Mesenteric fat pad (tissue), 1 donor: ENCODE data around the gene UBE2G2. TPM values are rescaled to one million over a fixed set of nuclear protein-coding genes. Genes with fewer than 3 reads are reported as not detected.

ENCODE experiments used
- DNase-seq: peaks from one replicate; pipeline ENCODE4 v3.0.0-alpha.2; 2020; ENCODE audit warnings: low spot score
- total RNA-seq: library from RNA; stranded (reverse); fragmentation: NEBNext Ultra II Directional; extraction: Animal tissue kit (Norgen Biotek cat#: 25700); gene quantifications from one replicate; pipeline ENCODE4 v1.2.1, GENCODE V29; 2021
- donor health status: DM: yes; HTN: yes; CAD: no.

The UBE2G2 gene
- total RNA-seq, 1 donor from 2014 or later, result 123 TPM

DNA sequence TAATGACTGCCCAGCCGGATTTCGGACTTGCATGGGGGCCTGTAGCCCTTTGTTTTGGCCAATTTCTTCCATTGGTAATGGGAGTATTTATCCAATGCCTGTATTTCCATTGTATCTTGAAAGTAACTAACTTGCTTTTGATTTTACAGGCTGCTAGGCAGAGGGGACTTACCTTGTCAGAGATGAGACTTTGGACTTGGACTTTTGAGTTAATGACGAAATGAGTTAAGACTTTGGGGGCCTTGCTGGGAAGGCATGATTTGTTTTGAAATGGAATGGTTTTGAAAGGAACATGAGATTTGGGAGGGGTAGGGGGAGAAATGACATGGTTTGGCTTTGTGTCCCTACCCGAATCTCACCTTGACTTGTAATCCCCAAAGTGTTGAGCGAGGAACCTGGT lies 9.6 kb downstream of the UBE2G2 start:
- no peak for DNase-seq

DNA sequence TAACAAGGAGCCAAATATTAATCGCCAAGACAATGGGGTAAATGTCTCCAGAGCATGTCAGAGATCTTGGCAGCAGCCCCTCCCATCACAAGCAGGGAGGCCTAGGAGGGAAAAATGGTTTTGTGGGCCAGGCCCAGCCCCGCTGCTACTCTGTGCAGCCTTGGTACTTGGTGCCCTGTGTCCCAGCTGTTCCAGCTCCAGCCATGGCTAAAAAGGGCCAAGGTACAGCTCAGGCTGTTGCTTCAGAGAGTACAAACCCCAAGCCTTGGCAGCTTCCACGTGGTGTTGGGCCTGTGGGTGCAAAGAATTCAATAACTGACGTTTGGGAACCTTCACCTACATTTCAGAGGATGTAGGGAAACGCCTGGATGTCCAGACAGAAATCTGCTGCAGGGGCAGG lies 10.4 kb downstream of the UBE2G2 start:
- no peak for DNase-seq

DNA sequence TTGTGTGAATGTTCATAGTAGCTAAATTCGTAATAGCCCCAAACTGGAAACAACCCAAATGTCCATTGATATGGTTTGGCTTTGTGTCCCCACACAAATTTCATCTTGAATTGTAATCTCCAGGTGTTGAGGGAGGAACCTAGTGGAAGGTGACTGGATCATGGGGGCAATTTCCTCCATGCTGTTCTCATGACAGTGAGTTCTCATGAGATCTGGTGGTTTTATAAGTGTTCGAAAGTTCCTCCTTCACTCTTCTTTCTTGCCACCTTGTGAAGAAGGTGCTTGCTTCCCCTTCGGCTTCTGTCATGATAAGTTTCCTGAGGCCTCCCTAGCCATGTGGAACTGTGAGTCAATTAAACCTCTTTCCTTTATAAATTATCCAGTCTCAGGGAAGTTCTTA lies 11.3 kb downstream of the UBE2G2 start:
- DNase-seq, result no peak

DNA sequence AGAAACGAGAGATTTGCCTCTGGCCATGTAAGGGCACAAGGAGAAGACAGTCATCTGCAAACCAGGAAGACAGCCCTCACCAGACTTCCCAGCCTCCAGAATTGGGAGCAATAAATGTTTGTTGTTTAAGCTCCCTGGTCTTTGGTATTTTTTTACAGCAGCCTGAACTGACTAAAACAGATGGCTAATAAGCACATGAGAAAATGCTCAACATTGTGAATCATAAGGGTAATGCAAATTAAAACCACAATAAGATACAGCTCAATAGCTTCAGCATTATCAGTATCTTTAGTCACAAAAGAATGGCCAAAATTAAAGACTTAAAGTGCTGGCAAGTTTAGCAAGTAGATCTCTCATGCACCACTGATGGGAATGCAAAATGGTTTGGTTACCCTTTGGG lies 11.7 kb downstream of the UBE2G2 start:
- no peak for DNase-seq

DNA sequence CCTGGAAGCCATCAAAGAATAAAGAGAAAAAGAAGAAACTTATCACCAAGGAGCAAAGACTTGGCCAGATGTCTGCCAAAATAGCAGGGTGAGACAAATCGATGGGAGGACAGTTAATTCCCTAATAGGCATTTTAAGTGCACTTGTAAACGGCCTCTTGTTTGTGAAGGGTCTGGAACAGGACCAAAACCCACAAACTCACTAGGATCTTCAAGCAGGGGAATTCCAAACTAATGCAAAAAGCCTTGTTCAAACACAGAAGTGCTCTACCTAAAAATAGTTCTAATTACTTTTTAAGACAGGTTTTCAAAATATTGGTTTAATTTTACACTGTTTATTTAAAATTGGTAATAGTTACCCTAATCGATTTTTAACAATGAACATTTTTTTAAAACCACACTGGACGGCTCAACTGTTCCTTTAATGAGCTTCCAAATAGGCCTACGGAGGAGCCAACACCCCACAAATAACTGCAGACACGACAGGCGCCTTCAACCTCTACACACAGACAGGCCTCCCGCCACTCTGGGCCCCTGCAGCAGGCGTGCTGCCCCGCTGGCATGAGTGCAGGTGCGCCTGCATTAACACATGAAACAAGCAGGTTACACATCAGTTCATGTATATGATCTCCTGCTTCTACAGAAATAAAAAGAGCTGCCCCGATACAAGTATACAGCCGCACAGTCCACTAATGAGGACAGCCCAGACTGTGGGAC lies 15.8 kb downstream of the UBE2G2 start:
- DNase-seq, result peak; percentile 45

DNA sequence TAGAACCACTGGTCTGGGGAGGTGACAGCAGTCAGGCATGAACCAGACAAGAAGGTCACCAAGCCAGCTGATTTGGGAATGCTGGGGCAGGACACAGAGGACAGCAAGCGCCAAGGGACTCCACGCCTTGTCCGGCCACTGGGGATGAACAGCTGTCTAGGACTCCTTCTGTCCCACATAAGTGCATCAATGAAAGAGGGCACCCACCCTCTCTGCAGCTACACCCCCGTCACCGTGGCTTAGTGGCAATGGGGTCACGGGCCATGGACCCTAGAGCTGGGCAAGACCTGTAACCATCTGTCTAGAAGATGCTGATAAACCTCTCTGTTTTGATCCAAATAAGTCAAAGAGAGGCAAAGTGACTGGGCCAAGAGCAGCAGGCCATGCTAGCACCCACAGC lies 16.8 kb downstream of the UBE2G2 start:
- peak; percentile 86 for DNase-seq

DNA sequence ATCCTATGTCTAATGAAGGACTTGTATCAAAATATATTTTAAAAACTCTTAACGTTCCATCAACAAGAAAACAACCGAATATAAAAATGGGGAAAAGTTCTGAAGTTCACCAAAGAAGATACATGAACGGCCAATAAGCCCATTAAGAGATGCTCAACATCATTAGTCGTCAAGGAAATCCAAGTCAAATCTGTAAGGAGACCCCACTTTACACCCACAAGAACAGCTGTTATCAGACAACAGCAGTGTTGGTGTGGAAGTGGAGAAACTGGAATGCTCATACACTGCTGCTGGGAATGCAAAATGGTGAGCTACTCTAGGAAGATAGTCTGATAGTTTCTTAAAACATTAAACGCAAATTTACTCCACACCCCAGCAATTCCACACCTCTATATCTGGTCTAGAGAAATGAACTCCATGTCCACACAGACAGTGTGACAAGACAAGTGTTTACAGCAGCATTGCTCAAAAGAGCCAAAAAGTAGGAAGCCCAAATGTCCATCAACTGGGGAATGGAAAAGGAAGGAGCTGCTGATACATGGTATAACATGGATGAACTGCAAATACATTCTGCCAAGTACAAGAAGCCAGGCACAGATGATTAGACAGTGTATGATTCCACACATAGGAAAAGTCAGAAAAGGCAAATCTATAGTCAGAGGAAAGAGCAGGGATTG lies 18.5 kb downstream of the UBE2G2 start:
- DNase-seq, result no peak

DNA sequence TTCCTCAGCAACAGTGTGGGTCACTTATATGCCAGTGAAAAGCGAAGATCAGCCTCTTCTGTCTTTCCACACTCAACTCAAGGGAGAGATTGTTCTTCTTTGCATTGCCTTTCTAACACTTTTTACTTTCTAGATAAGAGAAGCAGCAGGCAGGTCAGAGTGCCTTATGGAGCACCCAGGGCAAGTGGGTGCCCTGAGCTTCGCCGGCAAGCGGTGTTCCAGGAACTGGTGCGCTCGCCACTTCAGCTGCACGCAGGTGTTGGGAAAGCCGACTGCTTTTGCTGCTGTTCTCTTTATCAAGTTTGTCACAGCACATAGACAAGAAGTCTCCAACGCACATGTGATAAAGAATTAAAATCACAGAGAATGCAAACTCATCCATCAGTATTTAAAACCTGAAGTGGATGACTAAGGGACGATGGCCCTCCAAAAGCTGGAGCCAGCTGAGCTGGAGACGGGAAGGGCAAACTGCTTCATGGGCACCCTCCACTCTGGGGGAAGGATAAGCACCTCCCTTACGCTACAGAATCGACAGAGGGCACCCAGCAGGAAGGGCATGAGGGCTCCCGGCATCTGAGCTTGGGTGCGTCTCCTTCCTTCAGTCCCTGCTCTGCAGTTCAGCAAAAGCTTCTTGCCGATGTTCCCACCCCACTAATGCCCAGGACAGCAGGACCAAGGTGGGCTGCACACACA lies 20.7 kb downstream of the UBE2G2 start:
- DNase-seq, result no peak

DNA sequence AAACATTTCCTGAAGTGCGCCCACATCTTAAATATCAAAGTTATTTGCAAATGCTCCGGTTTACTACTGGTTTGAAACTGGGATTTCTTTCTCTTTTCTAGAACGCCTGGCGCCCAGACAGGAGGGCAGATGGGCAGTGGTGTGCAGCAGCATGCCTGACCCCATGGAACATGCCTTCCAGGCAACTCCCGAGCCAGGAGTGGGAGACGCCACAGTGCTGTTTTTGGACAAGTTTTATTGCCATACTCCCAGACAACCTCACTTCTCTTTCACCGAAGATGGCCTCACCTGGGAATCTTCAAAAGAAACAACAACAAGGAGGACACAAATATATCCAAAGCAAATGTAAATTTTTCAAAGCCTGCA lies 21.5 kb downstream of the UBE2G2 start:
- peak; percentile 72 for DNase-seq

DNA sequence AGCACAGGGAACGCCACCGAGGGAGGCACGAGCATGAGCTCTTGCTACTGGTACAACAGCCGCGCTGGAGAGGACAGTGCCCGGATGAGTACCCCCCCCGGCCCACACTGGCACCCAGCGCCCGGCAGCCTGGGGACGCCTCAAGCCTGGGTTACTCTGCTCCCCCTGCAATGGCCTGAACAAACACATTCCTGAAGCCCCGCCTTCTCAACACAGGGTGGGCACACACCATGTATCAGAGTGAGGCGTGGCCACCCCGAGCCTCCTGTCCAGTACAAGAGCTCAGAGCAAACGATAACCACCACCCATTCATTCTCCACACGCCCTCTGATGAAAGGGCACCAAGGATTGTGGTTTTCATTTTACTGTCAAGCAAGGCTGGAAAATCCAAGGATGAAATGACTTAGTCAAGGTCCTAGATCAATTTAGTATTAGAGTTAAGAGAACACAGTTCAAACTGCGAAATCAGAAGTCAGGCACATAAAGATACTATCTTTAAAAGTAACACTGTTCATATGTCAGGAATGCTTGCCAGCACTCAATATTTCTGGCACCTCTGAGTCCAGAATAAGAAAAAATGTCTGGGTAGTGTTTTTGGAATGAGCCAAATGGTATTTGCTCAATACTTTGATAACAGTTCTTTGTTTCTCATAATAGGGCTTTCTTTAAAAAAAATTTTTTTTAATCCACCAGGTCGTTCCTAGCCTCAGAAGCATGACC lies 22.0 kb downstream of the UBE2G2 start:
- DNase-seq, result no peak

DNA sequence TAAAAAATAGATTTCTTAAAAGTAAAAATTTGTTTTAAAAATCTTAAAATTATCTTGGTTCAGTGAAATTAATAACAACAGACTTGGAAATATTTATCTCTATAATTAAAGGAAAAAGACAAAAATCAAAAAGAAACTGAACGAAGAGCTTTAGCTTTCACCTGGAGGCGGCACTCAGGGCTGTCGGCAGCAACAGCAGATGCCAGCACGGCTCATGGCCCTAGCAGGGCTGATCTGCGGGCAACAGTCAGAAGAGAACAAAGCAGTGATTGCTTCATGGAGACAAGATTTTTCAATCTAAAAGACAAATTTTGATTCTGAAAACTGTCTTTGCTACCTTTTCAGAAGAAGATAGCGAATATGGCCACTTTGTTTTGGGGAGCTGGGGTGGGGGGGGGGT lies 22.6 kb downstream of the UBE2G2 start:
- DNase-seq, result no peak

DNA sequence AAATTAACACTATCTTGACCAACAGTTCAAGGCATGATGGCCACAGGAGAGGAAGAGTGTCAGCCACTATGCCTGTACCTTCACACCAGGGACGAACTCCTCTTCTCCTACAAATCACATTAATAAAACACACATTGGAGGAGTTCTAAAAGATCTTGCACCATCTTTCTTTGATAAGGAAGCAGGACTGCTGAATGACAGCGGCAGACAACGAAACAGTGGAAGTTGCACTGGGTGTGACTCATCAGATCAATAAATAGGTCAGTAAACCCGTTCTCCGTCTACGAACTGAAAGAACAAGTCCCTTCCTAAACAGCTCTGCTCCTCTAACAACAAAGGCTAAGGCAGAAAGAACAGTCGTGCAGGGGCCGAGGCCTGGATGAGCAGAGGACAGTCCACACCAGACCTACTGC lies 23.1 kb downstream of the UBE2G2 start:
- no peak for DNase-seq

DNA sequence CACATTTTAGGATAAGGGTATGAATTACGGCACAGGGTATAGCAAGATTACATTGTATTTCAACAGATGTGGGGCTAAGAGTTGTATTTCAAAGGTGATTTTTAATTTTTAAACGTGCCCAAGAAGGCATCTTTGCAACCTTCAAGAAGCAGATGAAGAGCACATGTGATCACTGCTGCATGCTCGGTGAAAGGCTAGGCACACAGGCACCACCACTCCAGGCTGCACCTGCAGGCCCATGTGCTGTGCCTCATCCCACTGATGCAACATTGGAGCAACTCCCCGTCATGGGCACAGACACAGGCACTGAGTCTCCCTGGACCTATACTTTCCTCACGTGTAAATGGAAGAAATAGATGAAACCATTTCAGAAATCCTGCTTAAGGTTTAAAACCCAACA lies 23.5 kb downstream of the UBE2G2 start:
- DNase-seq, result no peak

DNA sequence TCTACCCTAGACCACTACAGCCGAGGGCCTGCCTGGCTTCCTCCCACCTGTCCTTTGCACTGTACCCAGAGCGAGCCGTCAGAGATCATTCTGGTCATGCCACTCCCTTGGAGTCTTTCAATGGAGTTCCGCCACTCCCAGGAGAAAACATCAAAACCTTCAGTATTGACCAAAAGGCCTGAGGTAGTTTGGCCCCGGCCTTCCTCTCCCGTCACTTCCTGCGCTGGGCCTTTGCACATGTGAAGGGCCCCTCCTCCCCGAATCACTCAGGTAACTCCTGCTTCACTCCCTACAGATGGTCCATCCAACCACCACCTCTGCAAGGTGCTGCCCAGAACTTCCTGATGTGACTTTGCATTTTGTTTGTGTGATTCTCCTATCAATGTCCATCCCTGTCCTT lies 26.6 kb downstream of the UBE2G2 start:
- DNase-seq, result peak; percentile 79

DNA sequence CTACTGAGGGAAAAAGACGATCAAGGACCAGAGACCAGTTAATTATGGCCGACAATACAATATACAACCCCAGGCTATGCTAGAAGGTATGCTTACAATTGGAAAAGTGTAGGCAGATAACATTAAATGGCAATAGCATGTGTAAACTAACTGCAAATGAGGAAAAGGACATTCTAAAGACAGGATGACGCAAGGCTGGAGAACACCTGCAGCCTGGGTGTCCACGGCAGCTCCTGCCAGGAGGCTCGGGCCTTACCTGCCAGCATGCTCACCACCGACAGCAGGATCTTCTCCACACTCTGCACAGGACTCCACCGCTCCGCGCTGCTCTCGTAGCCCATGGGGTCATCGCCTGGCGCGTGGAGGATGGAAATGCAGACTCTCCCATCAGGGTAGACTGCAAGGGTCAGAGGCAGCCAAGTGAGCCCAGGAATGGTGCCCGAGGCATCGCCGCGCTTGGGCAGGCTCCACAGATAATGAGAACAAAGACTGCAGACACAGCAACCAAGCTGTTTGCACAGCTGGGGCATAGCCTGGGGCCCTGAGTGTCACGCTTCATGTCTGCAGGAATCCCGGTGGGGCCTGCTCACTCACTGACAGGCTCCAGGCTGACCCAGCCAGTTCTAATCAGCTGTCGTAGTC lies 28.2 kb downstream of the UBE2G2 start:
- DNase-seq, result peak; percentile 64

DNA sequence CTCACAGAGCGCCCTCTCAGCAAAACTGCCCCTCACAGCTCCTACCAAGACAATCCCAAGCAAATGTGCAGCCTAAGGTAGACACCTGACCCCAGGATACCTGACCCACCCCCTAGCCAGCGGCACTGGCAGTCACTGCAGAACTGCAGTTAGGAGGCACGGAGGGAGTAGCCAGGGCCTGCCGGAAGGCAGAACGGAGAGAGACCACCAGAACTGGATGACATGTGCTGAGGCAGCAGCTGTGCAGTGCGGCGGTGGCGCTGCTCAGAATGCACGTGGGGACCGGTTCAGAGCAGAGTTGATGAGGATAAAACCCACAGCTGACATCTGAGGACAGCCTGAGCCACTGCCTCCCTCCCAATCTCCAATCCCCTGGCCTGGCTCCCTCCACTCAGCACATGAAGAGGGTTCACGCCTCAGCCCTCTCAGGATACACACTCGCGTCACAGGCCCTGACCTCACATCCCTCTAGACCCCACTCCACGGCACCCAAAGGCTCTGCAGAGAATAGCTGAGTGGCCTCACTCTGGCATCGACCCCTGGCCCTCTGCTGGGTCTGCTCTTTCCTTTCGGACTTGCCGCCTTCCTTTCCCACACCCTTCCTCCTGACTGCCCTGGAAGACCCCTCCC lies 29.6 kb downstream of the UBE2G2 start:
- DNase-seq, result peak; percentile 86

DNA sequence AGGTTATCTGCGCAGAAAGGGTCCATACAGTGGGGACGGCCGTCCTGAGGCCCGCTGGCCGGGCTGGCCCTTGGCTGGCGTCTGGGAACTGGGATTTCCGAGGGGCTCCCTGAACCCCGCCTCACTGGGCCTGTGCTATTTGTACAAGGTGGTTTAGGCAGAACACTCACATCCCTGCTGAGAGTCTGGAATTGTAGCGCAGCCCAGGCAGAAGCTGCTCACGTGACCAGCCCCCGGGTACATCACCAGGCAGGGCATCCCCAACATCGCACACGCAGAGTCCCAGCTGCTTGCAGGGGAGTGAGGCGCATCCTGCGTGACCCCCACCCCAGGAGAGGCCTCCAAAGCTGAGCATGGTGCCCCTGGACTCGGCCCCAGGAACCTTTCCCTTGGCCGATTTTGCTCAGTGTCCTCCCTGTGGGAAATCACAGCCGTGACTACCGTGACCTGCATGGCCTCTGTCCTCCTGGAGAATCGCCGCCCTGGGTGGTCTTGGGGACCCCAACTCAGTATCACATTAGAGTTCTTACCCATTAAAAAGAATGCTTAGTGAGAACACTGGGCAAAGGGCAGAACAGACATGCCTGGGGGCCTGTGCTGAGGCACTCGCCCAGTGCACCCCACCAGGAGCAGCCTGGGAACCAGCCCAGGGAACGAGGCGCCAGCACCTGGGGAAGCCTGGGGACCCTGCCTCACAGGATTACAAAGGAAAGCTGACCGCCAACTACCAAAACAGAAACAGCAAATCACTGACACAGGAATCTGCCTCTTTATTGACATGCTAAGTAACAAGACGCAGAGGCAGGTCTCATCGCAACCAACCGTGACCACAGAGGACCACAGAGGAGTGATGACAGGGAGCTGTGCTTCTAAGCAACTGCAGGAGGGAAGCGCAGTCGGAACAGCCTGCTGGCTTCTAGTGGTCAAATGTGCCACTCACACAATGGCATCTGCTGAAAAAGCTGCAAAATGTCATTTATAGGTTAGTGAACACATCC lies 33.5 kb downstream of the UBE2G2 start:
- peak; percentile 83 for DNase-seq

DNA sequence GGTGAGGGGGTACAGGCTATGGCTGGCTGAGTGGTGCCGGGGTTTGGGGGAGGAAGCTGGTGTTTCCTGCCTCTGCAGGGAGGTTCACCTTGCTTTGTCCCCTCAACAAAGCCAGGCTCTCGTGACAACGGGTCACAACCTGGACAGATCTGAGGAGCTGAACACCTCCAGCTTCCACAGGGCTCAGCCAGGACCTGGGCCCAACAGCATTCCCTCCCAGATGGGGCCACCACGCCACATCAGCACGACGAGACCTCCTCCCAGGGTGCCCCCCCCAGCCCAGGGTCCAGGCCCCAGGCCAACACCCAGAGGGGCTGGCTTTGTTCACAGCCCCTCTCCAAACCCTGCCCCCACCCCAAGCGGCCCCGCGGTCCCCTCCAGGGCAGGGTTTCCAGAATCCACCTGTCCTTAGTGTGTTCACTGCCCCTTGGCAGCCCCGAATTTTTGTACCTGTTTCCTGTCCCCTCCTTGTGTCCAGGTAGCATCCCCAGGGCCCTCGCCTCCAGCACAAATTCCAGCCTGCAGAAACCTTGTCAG lies 34.7 kb downstream of the UBE2G2 start:
- DNase-seq, result peak; percentile 80
